ENCODE measurements around the gene CTXN1.
"Not testable (repeated sequence)": the region's sequence is repeated elsewhere in the genome, so short reads cannot be mapped to it uniquely, and the experiment has no call there.

CTXN1 gene

DNA sequence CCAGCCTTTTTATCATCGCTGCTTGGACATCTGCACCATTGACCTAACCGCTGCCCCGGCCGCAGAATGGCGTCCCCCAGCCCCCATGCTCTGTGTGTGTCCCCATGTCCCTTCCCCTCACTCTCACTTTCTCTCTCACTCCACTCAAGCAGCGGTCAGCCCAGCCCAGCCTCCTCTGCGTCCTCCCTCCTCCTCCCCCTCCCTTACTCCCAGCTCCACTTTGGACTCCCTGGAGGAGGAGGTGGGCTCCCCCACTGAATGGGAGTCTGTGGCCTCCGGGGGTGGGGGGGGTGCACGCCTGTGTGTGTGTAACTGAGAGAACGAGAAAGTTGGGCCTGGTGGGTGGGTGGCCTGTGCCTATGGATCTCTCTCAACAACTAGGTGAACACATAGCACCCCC is 20.1 kb downstream of the CTXN1 start:
- Mint-ChIP-seq H3K4me1 (peaks cover 51% of the 10 kb centered on the region), H3K27me3 (no peaks in the 10 kb centered on the region), H3K4me3 (peak overlapping the region; percentile 65), H3K27ac (peak overlapping the region; percentile 88), H3K36me3 (peaks cover 40% of the 10 kb centered on the region), H3K9me3 (no peaks in the 10 kb centered on the region)
- ATAC-seq = no peak

- no peak for ATAC-seq
- Mint-ChIP-seq H3K27me3 (no peaks in the 10 kb centered on the region), H3K9me3 (no peaks in the 10 kb centered on the region), H3K36me3 (peaks cover 34% of the 10 kb centered on the region), H3K4me1 (peaks cover 51% of the 10 kb centered on the region), H3K27ac (peak overlapping the region; percentile 88), H3K4me3 (peak overlapping the region; percentile 87)
Observed at GRCh38 chr19:7905268-7905667, 20.7 kb downstream of the CTXN1 start.

DNA sequence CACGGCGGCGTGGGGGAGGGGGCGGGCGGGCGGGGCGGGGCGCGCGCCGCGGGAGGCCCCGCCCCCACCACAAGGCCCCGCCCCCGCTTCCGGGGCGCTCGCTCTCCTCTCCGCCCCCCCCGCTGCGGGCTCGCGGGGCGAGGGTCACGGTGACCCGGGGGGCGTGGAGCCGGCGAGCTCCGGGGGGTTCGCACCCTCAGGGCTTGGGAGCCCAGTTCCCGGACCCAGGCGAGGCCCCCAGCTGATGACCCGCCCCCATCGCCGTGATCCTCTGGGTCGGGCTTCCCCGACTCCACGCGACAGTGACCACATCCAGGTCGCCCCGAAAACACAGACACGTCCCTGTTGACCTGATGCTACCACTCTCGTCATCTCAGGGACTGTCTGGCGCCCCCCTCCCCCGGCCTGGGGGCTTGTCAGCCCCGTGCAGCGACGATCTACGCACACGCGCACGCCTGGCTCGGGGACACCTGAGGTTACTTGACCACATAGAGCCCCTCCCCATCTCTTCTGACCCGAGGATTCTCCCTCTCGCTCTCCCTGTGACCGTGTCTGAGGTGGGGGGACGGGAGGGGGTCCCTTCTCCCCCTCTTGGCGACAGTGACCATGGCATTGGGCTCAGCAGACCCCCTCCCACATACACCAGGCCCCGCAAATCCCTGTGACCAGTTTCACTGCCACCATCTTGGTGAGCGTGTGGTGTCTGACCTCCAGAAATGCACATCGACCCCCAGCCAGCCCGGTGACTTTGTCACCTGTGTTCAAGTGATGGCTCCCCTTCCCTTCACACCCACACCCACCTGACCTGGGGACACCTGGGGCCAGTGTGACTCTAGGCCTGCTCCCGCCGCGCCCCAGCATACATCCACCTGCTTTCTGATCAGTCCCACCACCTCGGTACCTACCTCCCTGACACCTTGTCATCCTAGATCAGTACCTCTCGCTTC is 21.6 kb downstream of the CTXN1 start:
- Mint-ChIP-seq H3K4me3 (peak overlapping the region; percentile 87), H3K27me3 (peaks cover 6% of the 10 kb centered on the region), H3K36me3 (peaks cover 28% of the 10 kb centered on the region), H3K27ac (peak overlapping the region; percentile 88), H3K9me3 (no peaks in the 10 kb centered on the region), H3K4me1 (peaks cover 51% of the 10 kb centered on the region)
- ATAC-seq = peak; percentile 74

DNA sequence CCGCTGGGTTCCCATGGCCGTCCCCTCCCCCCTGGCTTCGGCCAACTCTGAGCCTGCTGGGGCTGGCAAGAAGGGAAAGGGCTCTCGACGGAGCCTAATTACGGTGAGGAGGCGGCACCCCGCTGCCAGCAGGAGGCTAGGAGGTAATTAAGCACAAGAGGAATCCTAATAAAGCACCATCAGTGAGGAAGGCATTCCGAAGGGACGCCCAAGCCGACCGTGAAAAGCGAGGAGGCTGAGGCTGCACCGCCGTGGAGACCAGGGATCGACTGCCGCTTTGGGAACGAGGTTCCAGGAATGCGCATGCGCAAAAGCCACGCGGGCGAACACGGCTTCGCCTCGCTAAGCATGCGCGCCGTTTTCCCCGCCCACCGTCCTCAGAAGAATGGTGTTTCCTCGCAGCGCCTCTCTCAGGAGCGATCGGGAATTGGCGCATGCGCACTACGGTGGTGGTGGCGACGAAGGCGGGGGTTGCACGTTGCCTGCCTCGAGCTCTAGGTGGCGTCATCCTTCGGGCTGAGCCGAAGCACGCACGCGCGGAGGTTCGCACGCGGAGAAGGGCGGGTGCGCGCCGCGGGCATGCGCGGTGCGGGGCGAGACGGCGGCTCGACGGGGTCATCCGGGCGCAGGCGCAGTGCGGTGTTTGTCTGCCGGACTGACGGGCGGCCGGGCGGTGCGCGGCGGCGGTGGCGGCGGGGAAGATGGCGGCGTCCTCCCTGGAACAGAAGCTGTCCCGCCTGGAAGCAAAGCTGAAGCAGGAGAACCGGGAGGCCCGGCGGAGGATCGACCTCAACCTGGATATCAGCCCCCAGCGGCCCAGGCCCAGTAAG is 22.5 kb downstream of the CTXN1 start, which contains the start of gene MAP2K7:
Gene MAP2K7 (plus strand): TSS at position 634 of the 830 bp plus-strand sequence. CDS start 68 bp downstream, at position 702.
- peak; percentile 91 for ATAC-seq
- peaks cover 24% of the 10 kb centered on the region for H3K36me3 Mint-ChIP-seq
- H3K9me3 Mint-ChIP-seq = no peaks in the 10 kb centered on the region
- H3K27me3 Mint-ChIP-seq = peaks cover 12% of the 10 kb centered on the region
- H3K4me3 Mint-ChIP-seq = peak within 1 kb of the TSS; percentile 87
- H3K27ac Mint-ChIP-seq = peak within 1 kb of the TSS; percentile 88
- peaks cover 48% of the 10 kb centered on the region for H3K4me1 Mint-ChIP-seq

GRCh38 chr19:7902796-7903243 is 23.1 kb downstream of the CTXN1 start:
- peaks cover 44% of the 10 kb centered on the region for H3K4me1 Mint-ChIP-seq
- H3K36me3 Mint-ChIP-seq = peaks cover 24% of the 10 kb centered on the region

DNA sequence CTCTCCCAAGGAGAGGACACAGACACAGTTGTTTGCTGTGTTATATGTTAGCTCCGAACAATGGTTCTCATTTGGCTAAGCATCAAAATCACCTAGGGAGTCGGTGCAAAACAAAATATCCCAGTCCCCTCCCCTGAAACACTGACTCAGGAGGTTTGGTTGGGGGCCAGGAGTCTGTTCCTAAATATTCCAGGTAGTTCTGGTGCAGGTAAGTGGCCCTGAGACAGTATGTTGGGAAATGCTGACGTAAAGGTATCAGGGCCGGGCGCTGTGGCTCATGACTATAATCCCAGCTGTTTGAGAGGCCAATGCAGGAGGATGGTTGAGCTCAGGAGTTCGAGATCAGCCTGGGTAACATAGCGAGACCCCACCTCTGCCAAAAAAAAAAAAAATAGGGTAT is 24.6 kb downstream of the CTXN1 start:
- peaks cover 21% of the 10 kb centered on the region for H3K27me3 Mint-ChIP-seq
- H3K27ac Mint-ChIP-seq = no peak overlapping the region

More at GRCh38 chr19:7902796-7903243, 23.1 kb downstream of the CTXN1 start:
- H3K4me3 Mint-ChIP-seq = peak overlapping the region; percentile 83
- H3K9me3 Mint-ChIP-seq = no peaks in the 10 kb centered on the region
- peaks cover 14% of the 10 kb centered on the region for H3K27me3 Mint-ChIP-seq
- ATAC-seq = no peak
- H3K27ac Mint-ChIP-seq = peak overlapping the region; percentile 88

GRCh38 chr19:7900931-7901330 is 25.0 kb downstream of the CTXN1 start:
- Mint-ChIP-seq H3K36me3 (peaks cover 11% of the 10 kb centered on the region), H3K4me3 (no peak overlapping the region), H3K27me3 (peaks cover 21% of the 10 kb centered on the region), H3K27ac (no peak overlapping the region), H3K9me3 (no peaks in the 10 kb centered on the region), H3K4me1 (peaks cover 27% of the 10 kb centered on the region)
- no peak for ATAC-seq

More for the DNA sequence above, 24.6 kb downstream of the CTXN1 start:
- Mint-ChIP-seq H3K9me3 (no peaks in the 10 kb centered on the region), H3K4me3 (no peak overlapping the region), H3K4me1 (peaks cover 31% of the 10 kb centered on the region), H3K36me3 (peaks cover 15% of the 10 kb centered on the region)
- ATAC-seq = no peak

- H3K27ac Mint-ChIP-seq = no peak overlapping the region
- peaks cover 22% of the 10 kb centered on the region for H3K4me1 Mint-ChIP-seq
- peaks cover 6% of the 10 kb centered on the region for H3K36me3 Mint-ChIP-seq
- H3K27me3 Mint-ChIP-seq = peaks cover 26% of the 10 kb centered on the region
- no peak for ATAC-seq
- no peak overlapping the region for H3K4me3 Mint-ChIP-seq
- no peaks in the 10 kb centered on the region for H3K9me3 Mint-ChIP-seq
Observed at GRCh38 chr19:7900401-7900870, 25.5 kb downstream of the CTXN1 start.

GRCh38 chr19:7899751-7900378 is 26.1 kb downstream of the CTXN1 start:
- Mint-ChIP-seq H3K36me3 (peaks cover under 1% of the 10 kb centered on the region), H3K27ac (no peak overlapping the region), H3K4me1 (peaks cover 19% of the 10 kb centered on the region), H3K4me3 (no peak overlapping the region), H3K9me3 (no peaks in the 10 kb centered on the region), H3K27me3 (peaks cover 32% of the 10 kb centered on the region)
- ATAC-seq = no peak

GRCh38 chr19:7898967-7899366 is 27.0 kb downstream of the CTXN1 start:
- Mint-ChIP-seq H3K4me1 (peaks cover 14% of the 10 kb centered on the region), H3K4me3 (no peak overlapping the region), H3K9me3 (no peaks in the 10 kb centered on the region), H3K27me3 (peaks cover 41% of the 10 kb centered on the region), H3K36me3 (no peaks in the 10 kb centered on the region), H3K27ac (no peak overlapping the region)
- no peak for ATAC-seq

DNA sequence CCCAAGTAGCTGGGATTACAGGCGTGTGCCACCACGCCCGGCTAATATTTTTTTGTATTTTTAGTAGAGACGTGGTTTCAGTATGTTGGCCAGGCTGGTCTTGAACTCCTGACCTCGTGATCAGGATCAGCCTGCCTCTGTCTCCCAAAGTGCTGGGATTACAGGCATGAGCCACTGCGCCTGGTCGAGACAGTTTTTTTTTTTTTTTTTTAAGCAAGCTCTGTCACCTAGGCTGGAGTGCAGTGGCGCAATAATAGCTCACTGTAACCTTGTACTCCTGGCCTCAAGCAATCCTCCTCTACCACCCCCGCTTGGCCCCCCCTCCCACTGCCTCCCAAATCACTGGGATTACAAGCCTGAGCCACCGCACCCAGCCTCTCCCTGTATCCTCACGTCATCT is 28.6 kb downstream of the CTXN1 start:
- peaks cover 5% of the 10 kb centered on the region for H3K4me1 Mint-ChIP-seq
- no peaks in the 10 kb centered on the region for H3K36me3 Mint-ChIP-seq
- no peaks in the 10 kb centered on the region for H3K9me3 Mint-ChIP-seq
- peaks cover 54% of the 10 kb centered on the region for H3K27me3 Mint-ChIP-seq
- H3K4me3 Mint-ChIP-seq = no peak overlapping the region
- ATAC-seq = no peak
- H3K27ac Mint-ChIP-seq = no peak overlapping the region

DNA sequence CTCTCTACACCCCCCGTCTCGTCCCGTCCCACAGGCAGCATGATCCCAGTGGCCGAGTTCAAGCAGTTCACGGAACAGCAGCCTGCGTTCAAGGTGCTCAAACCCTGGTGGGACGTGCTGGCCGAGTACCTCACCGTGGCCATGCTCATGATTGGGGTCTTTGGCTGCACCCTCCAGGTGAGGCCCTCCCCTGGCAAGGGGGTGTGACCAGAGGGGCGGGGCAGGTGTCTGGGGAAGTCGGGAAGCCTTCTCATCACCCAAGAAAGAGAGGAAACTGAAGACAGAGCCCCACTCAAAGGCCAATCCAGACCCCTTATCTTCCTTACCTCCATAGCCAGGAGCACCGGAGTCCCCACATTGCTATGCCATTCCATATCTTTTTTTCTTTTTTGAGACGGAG is 30.4 kb downstream of the CTXN1 start:
- Mint-ChIP-seq H3K36me3 (no peaks in the 10 kb centered on the region), H3K9me3 (no peaks in the 10 kb centered on the region), H3K4me3 (no peak overlapping the region), H3K4me1 (peaks cover 5% of the 10 kb centered on the region), H3K27me3 (peaks cover 54% of the 10 kb centered on the region), H3K27ac (no peak overlapping the region)
- ATAC-seq = no peak

DNA sequence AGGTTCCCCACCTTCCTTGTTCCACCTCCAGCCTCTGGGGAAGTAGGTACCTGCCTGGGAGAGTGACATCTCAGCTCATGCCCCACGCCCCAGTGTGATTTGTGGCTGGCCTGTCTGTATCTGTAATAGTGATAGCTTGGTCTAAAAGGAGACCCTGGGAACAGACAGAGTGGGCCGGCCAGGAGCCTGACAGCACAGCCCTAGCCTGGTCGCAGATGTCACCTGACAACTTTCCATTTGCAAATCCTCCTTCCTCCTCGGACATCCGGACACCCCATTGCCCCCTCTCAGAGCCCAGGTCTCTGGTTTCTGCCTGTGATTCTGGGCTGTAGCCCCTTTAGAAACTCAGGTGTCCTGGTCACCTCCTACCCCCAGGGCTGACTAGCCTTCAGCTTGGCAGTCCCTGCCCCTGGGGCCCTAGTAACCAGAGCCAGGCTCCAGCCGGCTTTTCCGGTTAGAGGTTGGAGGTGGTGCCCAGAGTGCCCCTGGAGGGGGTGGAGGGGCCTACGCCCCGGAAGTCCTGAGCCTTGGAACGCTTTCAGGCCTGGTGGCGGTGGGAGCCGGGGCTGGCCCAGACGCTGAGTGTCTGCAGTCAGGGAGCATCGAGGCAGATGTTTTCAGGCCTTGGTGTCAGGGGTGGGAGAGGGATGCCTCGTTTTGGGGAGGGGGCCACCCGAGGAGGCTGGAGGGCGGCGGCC is 31.2 kb downstream of the CTXN1 start:
- no peaks in the 10 kb centered on the region for H3K36me3 Mint-ChIP-seq
- H3K9me3 Mint-ChIP-seq = no peaks in the 10 kb centered on the region
- H3K27ac Mint-ChIP-seq = no peak overlapping the region
- H3K4me1 Mint-ChIP-seq = peaks cover 5% of the 10 kb centered on the region
- peaks cover 56% of the 10 kb centered on the region for H3K27me3 Mint-ChIP-seq
- ATAC-seq = no peak
- no peak overlapping the region for H3K4me3 Mint-ChIP-seq

GRCh38 chr19:7893362-7894101 is 32.4 kb downstream of the CTXN1 start:
- not testable (repeated sequence) for H3K4me3 Mint-ChIP-seq, ATAC-seq, H3K9me3 Mint-ChIP-seq

More at GRCh38 chr19:7893362-7894101, 32.4 kb downstream of the CTXN1 start:
- H3K4me1 Mint-ChIP-seq, H3K36me3 Mint-ChIP-seq, H3K27ac Mint-ChIP-seq: not testable (repeated sequence)
- H3K27me3 Mint-ChIP-seq = peaks cover 58% of the 10 kb centered on the region
